Measurements from ENCODE around the gene EDNRA.

DNA sequence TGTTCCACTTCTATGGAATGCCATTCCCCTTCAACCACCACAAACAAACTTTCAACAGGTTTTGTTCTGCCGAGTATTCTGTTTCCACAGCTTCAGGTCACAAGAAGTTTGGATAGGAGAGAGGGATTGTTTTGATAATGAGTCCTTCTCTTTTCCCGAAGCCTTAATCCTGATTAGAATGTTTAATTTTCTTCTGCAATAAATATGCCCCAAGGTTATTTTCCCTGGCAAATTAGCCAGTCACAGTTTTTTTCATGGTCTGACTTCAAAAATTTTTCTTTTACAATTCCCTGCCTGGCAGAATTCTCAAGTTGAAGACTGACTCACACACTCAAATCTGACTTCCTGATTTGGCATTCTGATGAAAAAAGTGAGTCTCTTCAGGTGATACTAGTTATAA lies 33.1 kb upstream of the EDNRA start:
- TF ChIP-seq, protein P1, sequence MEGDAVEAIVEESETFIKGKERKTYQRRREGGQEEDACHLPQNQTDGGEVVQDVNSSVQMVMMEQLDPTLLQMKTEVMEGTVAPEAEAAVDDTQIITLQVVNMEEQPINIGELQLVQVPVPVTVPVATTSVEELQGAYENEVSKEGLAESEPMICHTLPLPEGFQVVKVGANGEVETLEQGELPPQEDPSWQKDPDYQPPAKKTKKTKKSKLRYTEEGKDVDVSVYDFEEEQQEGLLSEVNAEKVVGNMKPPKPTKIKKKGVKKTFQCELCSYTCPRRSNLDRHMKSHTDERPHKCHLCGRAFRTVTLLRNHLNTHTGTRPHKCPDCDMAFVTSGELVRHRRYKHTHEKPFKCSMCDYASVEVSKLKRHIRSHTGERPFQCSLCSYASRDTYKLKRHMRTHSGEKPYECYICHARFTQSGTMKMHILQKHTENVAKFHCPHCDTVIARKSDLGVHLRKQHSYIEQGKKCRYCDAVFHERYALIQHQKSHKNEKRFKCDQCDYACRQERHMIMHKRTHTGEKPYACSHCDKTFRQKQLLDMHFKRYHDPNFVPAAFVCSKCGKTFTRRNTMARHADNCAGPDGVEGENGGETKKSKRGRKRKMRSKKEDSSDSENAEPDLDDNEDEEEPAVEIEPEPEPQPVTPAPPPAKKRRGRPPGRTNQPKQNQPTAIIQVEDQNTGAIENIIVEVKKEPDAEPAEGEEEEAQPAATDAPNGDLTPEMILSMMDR (conservative IDR thresholded peaks at IDR 0.05 in 1 of 2, IDR thresholded peaks at IDR 0.05 in 1 of 2; ENCODE audit: extremely low read depth in 1 of 2, insufficient read depth in 1 of 2, low read depth in 1 of 2, low read length in 2 of 2) = no peak
- no peak for TF ChIP-seq EZH2 (IDR thresholded peaks at IDR 0.05; ENCODE audit: borderline replicate concordance, low read length)
